HG03460 (cell line): ENCODE results near the gene ROBO1.

Experiments used
- ATAC-seq: cut with Tn5 transposase; IDR thresholded peaks from one replicate; pipeline ENCODE4 v1.9.1; 2021; ENCODE audit not compliant: unreplicated experiment

ROBO1 gene

GRCh38 chr3:79477242-79477641 lies 290.6 kb downstream of the ROBO1 start:
- no peak for ATAC-seq

GRCh38 chr3:79473993-79474392 lies 293.8 kb downstream of the ROBO1 start:
- ATAC-seq: no peak

- no peak for ATAC-seq
These were observed 300.1 kb downstream of the ROBO1 start for GRCh38 chr3:79467721-79468120.

DNA sequence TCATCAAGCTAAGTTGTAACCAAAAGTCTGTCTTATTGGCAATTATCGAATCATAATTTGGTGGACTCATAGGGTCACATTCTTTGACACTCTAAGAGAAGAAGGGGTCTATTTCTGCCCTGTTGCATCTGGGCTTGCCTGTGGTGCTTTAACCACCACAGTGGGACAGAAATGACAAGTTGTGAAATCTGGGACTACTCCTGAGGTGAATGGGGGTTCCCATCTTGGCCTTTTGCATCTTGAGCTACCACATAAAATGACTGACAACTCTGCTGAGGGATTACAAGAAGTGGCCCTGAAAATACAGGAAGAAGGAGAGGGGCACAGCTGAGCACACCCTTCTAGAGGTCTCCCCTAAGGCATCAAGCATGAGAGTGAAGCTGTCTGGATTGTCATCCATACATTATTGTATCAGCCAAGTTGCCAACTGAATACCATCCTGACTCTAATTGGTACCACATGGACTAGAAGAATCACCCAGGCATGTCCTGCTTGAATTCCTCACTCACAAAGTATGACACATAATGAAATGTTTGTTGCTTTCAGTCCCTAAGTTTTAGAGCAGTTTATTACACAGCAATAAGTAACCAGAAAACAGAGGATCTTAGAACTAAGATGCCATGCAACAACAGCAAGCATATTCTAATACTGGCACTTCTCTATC lies 306.5 kb downstream of the ROBO1 start:
- ATAC-seq: no peak

GRCh38 chr3:79453600-79453999 lies 314.2 kb downstream of the ROBO1 start:
- no peak for ATAC-seq

DNA sequence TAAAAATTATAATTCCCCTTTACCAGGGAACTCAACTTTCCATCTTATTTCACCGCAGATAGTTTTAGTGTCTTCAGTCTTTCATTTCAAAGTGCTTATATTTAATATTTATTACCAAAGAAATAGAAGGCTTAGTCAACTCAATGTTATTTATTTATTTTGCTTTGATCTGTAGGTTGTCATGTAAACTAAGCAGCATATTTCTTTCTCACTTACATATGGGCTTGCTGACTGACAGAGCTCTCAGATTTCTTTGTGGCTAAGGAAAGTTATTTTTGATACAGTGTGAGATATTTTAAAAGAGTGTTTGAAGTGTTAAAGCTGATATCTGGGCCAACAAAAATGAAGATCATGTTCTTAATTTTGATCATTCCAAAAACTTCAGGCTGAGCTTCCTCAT lies 331.4 kb downstream of the ROBO1 start:
- no peak for ATAC-seq

DNA sequence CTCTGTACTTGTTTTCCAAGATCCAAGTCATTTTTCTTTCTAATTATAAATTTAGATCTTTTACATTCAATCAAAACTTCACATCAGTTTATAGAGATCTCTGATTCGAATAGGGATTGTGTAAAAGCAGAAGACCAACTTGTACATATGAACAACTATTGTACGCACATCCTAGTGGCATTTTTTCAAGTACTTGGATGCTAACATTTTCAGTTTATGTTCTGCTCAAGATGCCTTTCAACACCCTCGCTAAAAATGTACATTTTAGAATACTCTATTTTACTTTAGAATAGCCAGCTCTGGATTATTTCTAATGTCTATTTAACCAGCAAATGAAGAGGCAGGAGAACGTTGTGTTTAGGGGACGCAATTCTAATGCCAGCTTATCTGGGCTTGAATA lies 340.7 kb downstream of the ROBO1 start:
- ATAC-seq: no peak

DNA sequence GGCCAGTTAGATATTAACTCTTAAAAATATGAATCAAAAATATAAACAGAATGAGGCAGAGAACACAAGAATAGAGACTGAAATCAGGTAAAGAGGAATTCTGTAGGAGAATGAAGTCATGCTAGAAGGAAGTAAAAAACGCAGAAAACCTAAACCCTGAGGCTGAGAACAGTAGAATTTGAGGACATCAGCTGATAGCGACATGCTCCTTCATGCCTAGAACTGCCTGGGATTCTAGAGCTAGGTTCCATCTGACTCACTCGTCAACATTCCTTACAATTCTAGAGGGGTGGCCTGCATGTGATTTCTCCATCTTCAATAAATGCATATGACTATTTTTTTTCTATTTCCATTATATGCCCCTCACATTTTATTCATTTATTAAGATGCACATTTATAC lies 343.0 kb downstream of the ROBO1 start:
- ATAC-seq: no peak

DNA sequence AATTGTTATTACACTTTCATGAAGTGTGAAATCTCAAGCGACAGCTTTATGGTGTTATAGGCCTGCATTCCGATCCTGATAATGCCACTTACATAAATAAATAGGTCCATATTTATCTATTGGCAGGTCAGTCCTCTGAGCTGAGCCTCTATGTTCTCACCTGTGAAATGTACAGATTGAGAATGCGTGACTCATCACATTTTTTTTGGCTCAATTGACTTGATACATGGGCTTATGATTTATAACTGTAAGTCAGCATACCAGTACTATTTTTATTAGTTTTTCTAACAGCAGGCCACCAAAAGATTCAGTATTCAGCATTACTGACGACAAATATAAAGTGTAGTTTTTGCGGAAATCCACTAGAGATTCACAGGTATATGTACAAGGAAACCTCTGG lies 344.4 kb downstream of the ROBO1 start:
- ATAC-seq: no peak

DNA sequence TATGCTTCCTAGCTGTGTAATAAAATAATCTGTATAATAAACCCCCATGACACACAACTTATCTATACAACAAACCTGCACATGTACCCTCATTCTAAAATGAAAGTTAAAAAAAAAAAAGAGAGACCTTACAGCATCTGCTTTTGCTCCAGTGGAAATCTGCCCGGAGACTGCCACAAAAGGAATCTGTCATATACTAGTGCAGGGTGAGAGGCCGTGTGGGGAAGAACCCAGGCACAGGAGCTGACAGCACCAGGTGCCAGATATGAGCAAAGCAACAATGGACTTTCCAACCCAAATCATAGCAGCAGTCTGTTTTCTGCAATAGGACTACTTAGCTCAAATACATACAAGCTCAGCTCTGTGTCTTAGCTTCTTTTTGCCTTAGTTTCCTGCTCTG lies 346.5 kb downstream of the ROBO1 start:
- ATAC-seq: no peak

DNA sequence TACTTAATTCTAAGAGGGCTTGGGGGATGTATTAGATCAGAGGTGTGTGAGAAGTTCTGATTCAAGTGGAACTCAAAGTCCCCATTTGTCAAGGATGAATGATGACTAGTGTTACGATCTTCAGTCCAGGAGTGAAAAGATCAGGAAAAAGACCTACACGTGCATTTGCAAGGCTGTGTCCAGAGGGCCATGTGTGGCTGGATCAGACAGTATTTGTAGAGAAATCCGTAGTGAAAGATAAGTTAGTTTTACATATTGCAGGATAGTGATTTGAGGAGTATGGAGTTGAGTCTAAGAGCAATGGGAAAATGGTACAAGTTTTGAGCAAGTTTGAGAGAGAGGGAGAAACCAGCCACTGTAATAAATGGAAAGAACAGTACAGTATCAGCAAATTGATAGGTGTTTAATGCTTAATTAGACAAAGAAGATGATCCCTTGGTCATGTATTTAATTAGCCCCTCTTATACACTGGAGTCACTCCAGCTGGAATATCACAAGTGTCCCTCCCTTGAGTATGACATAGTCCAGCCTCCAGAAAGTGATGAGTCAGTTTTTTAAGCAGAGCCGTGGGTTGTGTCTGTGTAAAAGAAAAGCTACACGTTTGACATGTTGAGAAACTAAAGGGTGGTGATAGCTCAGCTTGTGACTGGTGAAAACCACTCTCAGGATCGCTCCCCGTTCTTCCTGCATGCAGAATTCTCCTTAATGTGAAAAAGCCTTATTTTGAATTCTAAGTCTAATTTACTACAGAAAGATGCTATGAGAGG lies 348.8 kb downstream of the ROBO1 start:
- no peak for ATAC-seq

- no peak for ATAC-seq
These were observed 352.4 kb downstream of the ROBO1 start for GRCh38 chr3:79415356-79415755.

DNA sequence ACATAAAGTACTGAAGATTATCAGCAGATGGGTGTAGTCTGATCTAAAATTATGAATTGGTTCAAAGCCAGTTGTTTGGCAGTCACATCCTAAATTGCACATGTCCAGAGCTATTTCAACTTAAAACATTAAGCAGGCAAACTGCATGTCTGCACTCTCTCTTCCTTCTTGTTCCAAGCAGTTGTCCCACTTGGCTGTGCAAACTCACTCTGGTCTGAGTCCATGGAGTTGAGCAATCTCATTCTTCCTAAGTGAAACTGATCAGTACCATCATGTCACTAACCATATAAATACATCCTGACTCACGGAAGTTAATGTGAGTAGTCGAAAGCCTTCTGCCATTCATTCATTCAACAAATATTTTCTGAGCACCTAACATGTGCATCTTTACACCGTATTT lies 353.0 kb downstream of the ROBO1 start:
- ATAC-seq: no peak

- no peak for ATAC-seq
These were observed 353.8 kb downstream of the ROBO1 start for GRCh38 chr3:79414035-79414434.

- ATAC-seq: no peak
These were observed 355.3 kb downstream of the ROBO1 start for GRCh38 chr3:79412537-79412936.

GRCh38 chr3:79410617-79411016 lies 357.2 kb downstream of the ROBO1 start:
- no peak for ATAC-seq

DNA sequence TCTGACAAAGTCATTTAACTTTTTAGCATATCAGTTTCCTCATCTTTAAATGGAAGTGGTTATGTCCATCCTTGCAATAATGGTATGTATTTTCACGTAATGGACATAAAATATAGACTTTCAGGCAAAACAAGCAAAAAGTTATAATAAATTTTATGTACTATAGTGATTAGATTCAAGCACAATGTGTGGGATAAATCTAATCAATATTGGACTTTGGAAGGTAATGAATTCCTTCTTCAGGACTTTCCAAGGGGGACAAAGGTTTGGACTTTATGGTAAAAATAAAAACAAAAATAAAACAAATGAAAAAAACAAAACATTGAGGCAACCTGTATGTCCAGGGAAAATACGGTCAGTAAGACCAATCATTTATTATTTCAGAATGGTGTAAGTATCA lies 357.7 kb downstream of the ROBO1 start:
- no peak for ATAC-seq

DNA sequence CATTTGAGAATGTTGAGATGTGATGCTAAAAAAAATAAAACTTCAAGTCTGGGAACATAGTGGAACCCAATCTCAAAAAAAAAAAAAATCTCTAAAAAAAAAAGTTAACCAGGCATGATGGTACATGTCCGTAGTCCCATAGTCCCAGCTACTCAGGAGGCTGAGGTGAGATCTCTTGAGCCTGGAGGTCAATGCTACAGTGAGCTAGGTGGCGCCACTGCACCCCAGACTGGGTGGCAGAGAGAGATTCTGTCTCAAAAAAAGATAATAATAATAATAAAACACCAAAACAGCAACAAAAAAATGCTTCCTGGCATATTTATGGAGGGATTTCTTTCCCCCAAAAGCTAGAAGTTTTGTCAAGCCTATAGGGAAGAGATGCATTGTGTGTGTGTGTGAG lies 361.6 kb downstream of the ROBO1 start:
- ATAC-seq: no peak

GRCh38 chr3:79405183-79405582 lies 362.6 kb downstream of the ROBO1 start:
- ATAC-seq: no peak

DNA sequence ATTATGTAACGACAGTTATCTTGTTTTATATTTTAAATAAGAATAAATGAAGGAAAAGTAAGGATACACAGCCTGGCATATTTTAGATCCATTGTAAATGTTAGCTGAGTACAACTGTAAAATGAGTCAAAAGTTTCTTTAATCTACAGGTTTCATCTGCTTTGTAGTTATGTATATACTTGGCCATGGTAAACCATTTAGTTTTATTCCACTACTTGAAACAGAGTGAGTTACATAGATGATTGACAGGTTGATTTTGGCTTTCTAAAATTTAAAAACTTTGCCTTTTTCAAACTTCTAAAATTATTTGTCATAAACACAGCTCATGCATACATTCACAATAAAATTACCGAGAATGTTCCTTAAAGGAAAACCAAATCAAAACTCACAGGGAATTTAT lies 371.2 kb downstream of the ROBO1 start:
- ATAC-seq: no peak

- no peak for ATAC-seq
These were observed 375.3 kb downstream of the ROBO1 start for GRCh38 chr3:79392479-79392878.

DNA sequence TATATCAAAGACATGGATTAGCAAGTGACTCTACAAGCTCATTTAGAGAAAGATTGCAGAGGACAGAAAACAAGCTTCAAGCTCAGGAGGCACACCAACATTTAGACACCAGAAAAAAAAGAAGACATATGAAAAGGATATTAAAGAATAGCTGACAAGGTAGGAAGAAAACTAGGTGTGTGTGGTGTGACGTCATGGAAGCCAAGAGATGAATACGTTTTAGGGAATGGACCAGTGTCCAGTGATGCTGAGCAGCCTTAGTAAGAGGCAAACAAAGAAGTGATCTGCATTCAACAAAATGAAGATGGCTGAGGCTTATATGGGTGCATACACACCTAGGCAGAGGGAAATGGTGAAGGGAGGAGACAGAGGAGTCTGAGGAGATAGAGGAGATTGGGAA lies 377.4 kb downstream of the ROBO1 start:
- no peak for ATAC-seq

DNA sequence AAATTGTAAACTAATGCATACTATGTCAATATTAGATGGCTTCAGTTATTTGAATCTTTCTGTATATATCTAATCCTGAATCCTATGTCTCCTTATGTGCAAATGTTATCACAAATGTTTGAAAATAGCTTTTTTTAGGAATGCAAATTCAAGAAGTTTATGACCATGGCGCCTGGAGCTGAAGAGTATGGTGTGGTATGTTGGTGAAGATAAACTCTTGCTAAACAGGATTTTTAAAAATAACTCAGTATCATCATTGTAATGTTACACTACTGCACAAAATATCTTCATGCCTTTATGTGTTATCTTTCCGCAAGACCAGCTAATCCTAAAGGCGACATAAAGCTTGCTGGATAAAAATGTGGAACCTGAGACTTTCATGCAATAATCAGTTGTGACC lies 382.6 kb downstream of the ROBO1 start:
- no peak for ATAC-seq
